KOPT-K1 (cell line): Measurements from ENCODE around the gene PIP4K2B.

Experiments used
- H3K27ac ChIP-seq: fragments of 200-600 bp; sonication (generic); 2 replicates; pipeline ENCODE4 v1.5.1; 2016; ENCODE audit warnings: antibody characterized with exemption, mild to moderate bottlenecking, low read depth, low read length; ENCODE audit not compliant: poor library complexity, severe bottlenecking
- H3K36me3 ChIP-seq: fragments of 200-600 bp; sonication (generic); 2 replicates; pipeline ENCODE4 v1.5.1; 2017; ENCODE audit warnings: antibody characterized with exemption, mild to moderate bottlenecking, low read length, moderate library complexity; ENCODE audit not compliant: insufficient read depth
- H3K9me3 ChIP-seq: fragments of 200-600 bp; sonication (generic); 2 replicates; pipeline ENCODE4 v1.5.1; 2017; ENCODE audit warnings: antibody characterized with exemption, low read length, mild to moderate bottlenecking; ENCODE audit not compliant: insufficient read depth, poor library complexity, severe bottlenecking

PIP4K2B gene

GRCh38 chr17:38742411-38743308, 56.7 kb downstream of the PIP4K2B start:
- Histone ChIP-seq H3K9me3 (no peaks in the 10 kb centered on the region), H3K36me3 (no peaks in the 10 kb centered on the region), H3K27ac (no peak overlapping the region)

GRCh38 chr17:38741921-38742410, 57.4 kb downstream of the PIP4K2B start:
- Histone ChIP-seq H3K27ac (no peak overlapping the region), H3K9me3 (no peaks in the 10 kb centered on the region), H3K36me3 (no peaks in the 10 kb centered on the region)

GRCh38 chr17:38741461-38741860, 57.9 kb downstream of the PIP4K2B start:
- no peaks in the 10 kb centered on the region for H3K9me3 ChIP-seq
- H3K36me3 ChIP-seq, result no peaks in the 10 kb centered on the region
- H3K27ac ChIP-seq, result no peak overlapping the region

- Histone ChIP-seq H3K9me3 (no peaks in the 10 kb centered on the region), H3K36me3 (no peaks in the 10 kb centered on the region), H3K27ac (no peak overlapping the region)
These were observed 58.5 kb downstream of the PIP4K2B start for GRCh38 chr17:38740806-38741205.

GRCh38 chr17:38740044-38740443, 59.3 kb downstream of the PIP4K2B start:
- no peaks in the 10 kb centered on the region for H3K9me3 ChIP-seq
- no peak overlapping the region for H3K27ac ChIP-seq
- no peaks in the 10 kb centered on the region for H3K36me3 ChIP-seq

- H3K36me3 ChIP-seq, result no peaks in the 10 kb centered on the region
- no peak overlapping the region for H3K27ac ChIP-seq
- no peaks in the 10 kb centered on the region for H3K9me3 ChIP-seq
These were observed 60.1 kb downstream of the PIP4K2B start for GRCh38 chr17:38739305-38739704.

- H3K36me3 ChIP-seq, result peaks cover 5% of the 10 kb centered on the region
- no peaks in the 10 kb centered on the region for H3K9me3 ChIP-seq
- no peak overlapping the region for H3K27ac ChIP-seq
These were observed 60.7 kb downstream of the PIP4K2B start for GRCh38 chr17:38738686-38739085.

- H3K36me3 ChIP-seq, result peaks cover 10% of the 10 kb centered on the region
- no peak overlapping the region for H3K27ac ChIP-seq
- no peaks in the 10 kb centered on the region for H3K9me3 ChIP-seq
These were observed 61.2 kb downstream of the PIP4K2B start for GRCh38 chr17:38738007-38738662.

- H3K27ac ChIP-seq, result no peak overlapping the region
- peaks cover 23% of the 10 kb centered on the region for H3K36me3 ChIP-seq
- no peaks in the 10 kb centered on the region for H3K9me3 ChIP-seq
These were observed 64.0 kb downstream of the PIP4K2B start for GRCh38 chr17:38735161-38735997.

GRCh38 chr17:38733982-38734973, 65.1 kb downstream of the PIP4K2B start:
- Histone ChIP-seq H3K27ac (no peak overlapping the region), H3K36me3 (peaks cover 23% of the 10 kb centered on the region), H3K9me3 (no peaks in the 10 kb centered on the region)

GRCh38 chr17:38733282-38733981, 65.9 kb downstream of the PIP4K2B start:
- Histone ChIP-seq H3K36me3 (peaks cover 23% of the 10 kb centered on the region), H3K27ac (no peak overlapping the region), H3K9me3 (no peaks in the 10 kb centered on the region)

GRCh38 chr17:38732376-38733281, 66.7 kb downstream of the PIP4K2B start:
- Histone ChIP-seq H3K9me3 (no peaks in the 10 kb centered on the region), H3K27ac (peak overlapping the region; percentile 98), H3K36me3 (peaks cover 23% of the 10 kb centered on the region)
